Ishikawa (cell line): ENCODE results near the gene EFCAB13.

ENCODE experiments used
- CEBPB ChIP-seq: IDR thresholded peaks from 2 replicates; pipeline ENCODE4 v1.6.1; 2012
- CREB1 ChIP-seq: IDR thresholded peaks from 2 replicates; pipeline ENCODE4 v1.6.1; 2012; ENCODE audit warnings: low read depth
- EGR1 ChIP-seq: IDR thresholded peaks from 2 replicates; pipeline ENCODE4 v1.6.1; 2012
- EP300 ChIP-seq: IDR thresholded peaks from 2 replicates; pipeline ENCODE4 v1.6.1; 2012; ENCODE audit warnings: borderline replicate concordance
- MAX ChIP-seq: IDR thresholded peaks from 2 replicates; pipeline ENCODE4 v1.6.1; 2012
- NFIC ChIP-seq: IDR thresholded peaks from 2 replicates; pipeline ENCODE4 v1.6.1; 2012
- RAD21 ChIP-seq: IDR thresholded peaks from 2 replicates; pipeline ENCODE4 v1.6.1; 2012; ENCODE audit warnings: low read depth
- REST ChIP-seq: IDR thresholded peaks from 2 replicates; pipeline ENCODE4 v1.6.1; 2012; ENCODE audit warnings: low read depth, mild to moderate bottlenecking
- TAF1 ChIP-seq: IDR thresholded peaks from 2 replicates; pipeline ENCODE4 v1.6.1; 2012; ENCODE audit warnings: low read depth, mild to moderate bottlenecking
- TEAD4 ChIP-seq: IDR thresholded peaks from 2 replicates; pipeline ENCODE4 v1.6.1; 2012
- YY1 ChIP-seq: IDR thresholded peaks from 2 replicates; pipeline ENCODE4 v1.6.1; 2012; ENCODE audit warnings: low read depth
- ZBTB7A ChIP-seq: IDR thresholded peaks from 2 replicates; pipeline ENCODE4 v1.6.1; 2012; ENCODE audit warnings: low read depth

GRCh38 chr17:47280072-47280811 lies 43.5 kb upstream of the EFCAB13 start:
- TF ChIP-seq YY1 (peak; percentile 88), EP300 (peak; percentile 100), NFIC (peak; percentile 95), TAF1 (no peak), MAX (peak; percentile 56), CEBPB (peak; percentile 86), REST (no peak), EGR1 (no peak), TEAD4 (peak; percentile 98), ZBTB7A (0 out of 2 replicates have a peak, but pooled peaks have one; percentile 24), RAD21 (peak; percentile 50; the same call in 1 of the 2 replicates), CREB1 (no peak)
